Panc1 (cell line): ENCODE measurements around the gene CTDP1. TPM values are rescaled to one million over a fixed set of nuclear protein-coding genes. Genes with fewer than 3 reads are reported as not detected.

ENCODE experiments used
- ATAC-seq: fragments of 200-7000 bp; cut with Tn5 transposase; 2 replicates; pipeline ENCODE4 v1.9.1; 2020; ENCODE audit warnings: mild to moderate bottlenecking, moderate library complexity
- BruUV-seq: library from RNA; stranded (reverse); fragments of 400-500 nt; replicated peaks from 2 replicates; lab custom pipeline; 2021; lab: Mats Ljungman, UMichigan
- CTCF ChIA-PET: fragments of 300-600 bp; sonication (Branson Sonifier 250); formaldehyde crosslinking; loops from one replicate; lab custom pipeline; 2022; ENCODE audit warnings: antibody characterized with exemption; lab: Charles Lee
- POLR2A ChIA-PET: fragments of 300-600 bp; sonication (Branson Sonifier 250); formaldehyde crosslinking; loops from one replicate; lab custom pipeline; 2022; ENCODE audit warnings: antibody characterized with exemption; lab: Charles Lee
- DNase-seq: peaks from one replicate; pipeline ENCODE4 v3.0.0-alpha.2; 2010; ENCODE audit warnings: low read depth, low spot score
- H3K27ac ChIP-seq: 2 replicates; pipeline ENCODE4 v1.5.1; 2011; ENCODE audit warnings: mild to moderate bottlenecking, low read length, inconsistent platforms
- H3K27me3 ChIP-seq: fragments of 200-500 bp; sonication (Bioruptor generic); 2 replicates; pipeline ENCODE4 v1.6.0; 2014; ENCODE audit warnings: low read length, inconsistent platforms; ENCODE audit not compliant: control insufficient read depth, insufficient read depth
- H3K36me3 ChIP-seq: fragments of 200-500 bp; sonication (Bioruptor generic); 2 replicates; pipeline ENCODE4 v1.5.1; 2014; ENCODE audit warnings: inconsistent platforms, mild to moderate bottlenecking, low read length, moderate library complexity; ENCODE audit not compliant: control insufficient read depth, insufficient read depth
- H3K4me1 ChIP-seq: 2 replicates; pipeline ENCODE4 v1.5.1; 2011; ENCODE audit warnings: inconsistent platforms, mild to moderate bottlenecking, low read length, moderate library complexity; ENCODE audit not compliant: control insufficient read depth, insufficient read depth
- H3K4me3 ChIP-seq, 2 experiments: 2 replicates each; pipeline ENCODE4 v1.5.1; 2011 to 2012; ENCODE audit warnings: low read depth in 2 of 2, low read length in 2 of 2, mild to moderate bottlenecking in 2 of 2, inconsistent platforms in 1 of 2, moderate library complexity in 1 of 2
- H3K9me3 ChIP-seq: fragments of 200-500 bp; sonication (Bioruptor generic); 2 replicates; pipeline ENCODE4 v1.5.1; 2014; ENCODE audit warnings: low read depth, mild to moderate bottlenecking, inconsistent platforms, low read length, moderate library complexity; ENCODE audit not compliant: control insufficient read depth, insufficient read depth
- CTCF ChIP-seq: fragments of 450-650 bp; IDR thresholded peaks from 2 replicates; pipeline ENCODE4 v1.5.1; 2017; ENCODE audit warnings: mild to moderate bottlenecking
- POLR2AphosphoS5 ChIP-seq: IDR thresholded peaks from 2 replicates; pipeline ENCODE4 v1.6.1; 2012; ENCODE audit warnings: mild to moderate bottlenecking, low read depth, low read length, moderate library complexity
- REST ChIP-seq, 2 experiments: IDR thresholded peaks; 2 replicates each; pipeline ENCODE4 v1.6.1; 2011 to 2012; ENCODE audit warnings: low read depth in 2 of 2, control low read depth in 1 of 2, low read length in 1 of 2, mild to moderate bottlenecking in 1 of 2, moderate library complexity in 1 of 2; ENCODE audit not compliant: insufficient read depth in 1 of 2
- SIN3A ChIP-seq: IDR thresholded peaks from 2 replicates; pipeline ENCODE4 v1.6.1; 2012; ENCODE audit warnings: low read depth, mild to moderate bottlenecking, low read length, moderate library complexity, borderline replicate concordance; ENCODE audit not compliant: insufficient read depth
- TCF7L2 ChIP-seq: IDR thresholded peaks from 2 replicates; pipeline ENCODE4 v1.6.1; 2011; ENCODE audit warnings: mild to moderate bottlenecking, low read depth, low read length, inconsistent platforms
- in situ Hi-C: cut with HindIII; loops from 2 replicates; pipeline ENCODE4 v1.10.0; 2016; ENCODE audit warnings: low sequenced_read_pairs, low pct_unique_long_range_greater_than_20kb
- intact Hi-C: fragments of 100-400 bp; cut with micrococcal nuclease; formaldehyde crosslinking; loops from one replicate; pipeline ENCODE4 v1.10.0; 2022; ENCODE audit not compliant: unreplicated experiment
- total RNA-seq: library from RNA; stranded (reverse); gene quantifications from one replicate; pipeline ENCODE4 v1.2.1, GENCODE V29; 2021; ENCODE audit not compliant: unreplicated experiment

CTDP1 gene
- total RNA-seq, 1 experiment from 2014 or later, result 52.8 TPM

GRCh38 chr18:79672490-79673276 is 6.9 kb upstream of the CTDP1 start:
- TF ChIP-seq POLR2AphosphoS5 (no peak), TCF7L2 (no peak), SIN3A (no peak), REST (IDR thresholded peaks at IDR 0.05; ENCODE audit: insufficient read depth in 1 of 2, low read depth in 2 of 2, low read length in 1 of 2) (no peak), CTCF (no peak)
- H3K9me3 ChIP-seq, result no peaks in the 10 kb centered on the region
- peaks cover 2% of the 10 kb centered on the region; the same call in 1 of the 2 replicates for H3K4me1 ChIP-seq
- H3K36me3 ChIP-seq, result peaks cover 5% of the 10 kb centered on the region; the same call in 1 of the 2 replicates
- no TSS peak for BruUV-seq
- no peak for DNase-seq
- peak; percentile 54; the same call in 1 of the 2 replicates for ATAC-seq
- ChIA-PET CTCF (no interaction called here), POLR2A (no interaction called here)
- no peaks in the 10 kb centered on the region for H3K27me3 ChIP-seq
- intact Hi-C loops, result no loop called here
- in situ Hi-C loops, result no loop called here
- H3K27ac ChIP-seq, result no peak overlapping the region
- no peak overlapping the region for H3K4me3 ChIP-seq

- no peak for DNase-seq
- CTCF ChIA-PET, result no interaction called here
- intact Hi-C loops, result no loop called here
- TF ChIP-seq TCF7L2 (no peak), CTCF (no peak), SIN3A (no peak), REST (IDR thresholded peaks at IDR 0.05; ENCODE audit: insufficient read depth in 1 of 2, low read depth in 2 of 2, low read length in 1 of 2) (no peak), POLR2AphosphoS5 (no peak)
- no peaks in the 10 kb centered on the region for H3K27me3 ChIP-seq
- no peak overlapping the region for H3K27ac ChIP-seq
- POLR2A ChIA-PET, result no interaction called here
- no TSS peak for BruUV-seq
- peaks cover 5% of the 10 kb centered on the region for H3K36me3 ChIP-seq
- no peak overlapping the region for H3K4me3 ChIP-seq
- no peak for ATAC-seq
- in situ Hi-C loops, result no loop called here
- no peaks in the 10 kb centered on the region for H3K9me3 ChIP-seq
- H3K4me1 ChIP-seq, result peaks cover 21% of the 10 kb centered on the region
These were observed 2.4 kb upstream of the CTDP1 start for GRCh38 chr18:79677221-79677620.
